ENCODE measurements around the gene CARD9. TPM values are rescaled to one million over a fixed set of nuclear protein-coding genes. Genes with fewer than 3 reads are reported as not detected.

Gene CARD9
- total RNA-seq, 1 experiment from 2014 or later = 1.1 TPM

- CTCF ChIA-PET = interaction anchor here (1.0 kb wide), 1 partner anchor 16 kb away, joined by 13 read pairs; no protein-coding TSS in a partner anchor
- no peaks in the 10 kb centered on the region for H3K9me2 ChIP-seq (replicated peaks; ENCODE audit: low read length)
- no peak overlapping the region for H3K27ac ChIP-seq (ENCODE audit: low read length)
- POLR2A ChIA-PET (ENCODE audit: unreplicated experiment) = interaction anchor here (0.6 to 0.9 kb wide), 7 partner anchors 8 to 401 kb away, joined by 3 to 7 read pairs (median 5); no protein-coding TSS in a partner anchor
- H3K4me3 ChIP-seq (ENCODE audit: low read length) = no peak overlapping the region; the same call in 1 of the 2 replicates
- TF ChIP-seq EZH2phosphoT487 (IDR thresholded peaks at IDR 0.05; ENCODE audit: borderline replicate concordance, low read length) = no peak
- no peak for TF ChIP-seq EZH2 (IDR thresholded peaks at IDR 0.05; ENCODE audit: low read length, unreplicated experiment)
- TF ChIP-seq CTCF (conservative IDR thresholded peaks at IDR 0.05; ENCODE audit: low read depth, low read length) = no peak
- H2AFZ ChIP-seq (ENCODE audit: low read length) = no peak overlapping the region
- DNase-seq = no peak
- H3K36me3 ChIP-seq (ENCODE audit: low read depth, low read length) = no peaks in the 10 kb centered on the region
- no peaks in the 10 kb centered on the region for H4K20me1 ChIP-seq (ENCODE audit: low read length)
- no peak overlapping the region for H3K9ac ChIP-seq (ENCODE audit: low read length)
- no peaks in the 10 kb centered on the region for H3K79me2 ChIP-seq (ENCODE audit: low read length)
- no TSS peak for BruUV-seq (replicated peaks)
- H3K4me2 ChIP-seq (ENCODE audit: low read length) = peak overlapping the region; percentile 80
- ATAC-seq = no peak
- H3K27me3 ChIP-seq (ENCODE audit: low read length) = no peaks in the 10 kb centered on the region
- intact Hi-C loops (cut with micrococcal nuclease) = loop anchor here (2.0 kb wide), 1 partner anchor 18 kb away; no protein-coding TSS in a partner anchor
- no peaks in the 10 kb centered on the region for H3F3A ChIP-seq (ENCODE audit: low read length, unreplicated experiment)
- no peaks in the 10 kb centered on the region for H3K9me3 ChIP-seq (ENCODE audit: low read length)
- H3K4me1 ChIP-seq (ENCODE audit: insufficient read depth, low read length) = peaks cover 9% of the 10 kb centered on the region; the same call in 1 of the 2 replicates
Observed at GRCh38 chr9:136362450-136362784, 11.1 kb downstream of the CARD9 start.

GRCh38 chr9:136361754-136362449 is 11.6 kb downstream of the CARD9 start:
- Histone ChIP-seq H3K27ac (ENCODE audit: low read length) (no peak overlapping the region), H4K20me1 (ENCODE audit: low read length) (no peaks in the 10 kb centered on the region), H3K4me2 (ENCODE audit: low read length) (no peak overlapping the region), H3K4me3 (ENCODE audit: low read length) (no peak overlapping the region), H3F3A (ENCODE audit: low read length, unreplicated experiment) (no peaks in the 10 kb centered on the region), H2AFZ (ENCODE audit: low read length) (no peak overlapping the region), H3K9me3 (ENCODE audit: low read length) (no peaks in the 10 kb centered on the region), H3K36me3 (ENCODE audit: low read depth, low read length) (no peaks in the 10 kb centered on the region), H3K79me2 (ENCODE audit: low read length) (no peaks in the 10 kb centered on the region), H3K27me3 (ENCODE audit: low read length) (no peaks in the 10 kb centered on the region), H3K9ac (ENCODE audit: low read length) (no peak overlapping the region), H3K4me1 (ENCODE audit: insufficient read depth, low read length) (peaks cover 9% of the 10 kb centered on the region; the same call in 1 of the 2 replicates), H3K9me2 (replicated peaks; ENCODE audit: low read length) (no peaks in the 10 kb centered on the region)
- intact Hi-C loops (cut with micrococcal nuclease) = loop anchor here (2.0 kb wide), 1 partner anchor 17 kb away; no protein-coding TSS in a partner anchor
- ChIA-PET CTCF (no interaction called here), POLR2A (ENCODE audit: unreplicated experiment) (no interaction called here)
- ATAC-seq (no peak), DNase-seq (no peak)
- TF ChIP-seq EZH2phosphoT487 (IDR thresholded peaks at IDR 0.05; ENCODE audit: borderline replicate concordance, low read length) = no peak
- no peak for TF ChIP-seq CTCF (conservative IDR thresholded peaks at IDR 0.05; ENCODE audit: low read depth, low read length)
- no peak for TF ChIP-seq EZH2 (IDR thresholded peaks at IDR 0.05; ENCODE audit: low read length, unreplicated experiment)
- BruUV-seq (replicated peaks) = no TSS peak
